ENCODE data around the gene SLC26A1.

Gene SLC26A1

DNA sequence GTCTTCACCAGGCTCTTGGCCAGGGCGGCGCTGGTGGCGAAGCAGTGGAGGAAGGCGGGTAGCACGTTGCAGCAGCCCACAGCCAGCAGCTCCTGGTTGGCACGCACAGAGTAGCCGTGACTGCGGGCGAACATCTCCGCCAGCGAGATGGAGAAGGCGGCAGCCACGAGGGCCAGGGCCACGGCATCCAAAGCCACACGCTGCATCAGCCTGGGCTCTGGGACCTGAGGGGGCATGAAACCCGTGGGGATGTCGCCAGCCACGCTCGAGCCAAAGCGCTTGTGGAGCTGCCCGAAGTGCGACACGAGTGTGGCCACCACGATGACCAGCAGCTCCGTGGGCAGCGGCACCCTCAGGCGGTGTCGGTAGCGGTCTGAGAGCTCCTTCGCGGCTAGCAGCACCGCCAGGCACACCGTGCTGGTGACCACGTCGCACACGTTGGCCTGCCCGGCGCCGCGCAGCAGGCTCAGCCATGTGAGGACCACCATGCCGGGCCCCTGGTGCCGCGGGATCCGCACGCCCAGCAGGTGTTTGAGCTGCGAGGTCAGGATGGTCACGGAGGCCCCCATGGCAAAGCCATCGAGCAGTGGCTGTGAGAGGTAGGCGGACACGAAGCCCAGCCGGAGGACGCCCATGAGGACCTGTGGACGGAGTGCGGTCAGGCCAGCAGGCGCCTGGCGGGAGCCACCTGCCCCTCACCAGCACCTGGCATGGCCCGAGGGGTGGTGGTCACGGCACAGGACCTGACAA, 3.3 kb downstream of the SLC26A1 start:
- no peak for DNase-seq (ENCODE audit: low spot score)
- TF ChIP-seq, protein P1, sequence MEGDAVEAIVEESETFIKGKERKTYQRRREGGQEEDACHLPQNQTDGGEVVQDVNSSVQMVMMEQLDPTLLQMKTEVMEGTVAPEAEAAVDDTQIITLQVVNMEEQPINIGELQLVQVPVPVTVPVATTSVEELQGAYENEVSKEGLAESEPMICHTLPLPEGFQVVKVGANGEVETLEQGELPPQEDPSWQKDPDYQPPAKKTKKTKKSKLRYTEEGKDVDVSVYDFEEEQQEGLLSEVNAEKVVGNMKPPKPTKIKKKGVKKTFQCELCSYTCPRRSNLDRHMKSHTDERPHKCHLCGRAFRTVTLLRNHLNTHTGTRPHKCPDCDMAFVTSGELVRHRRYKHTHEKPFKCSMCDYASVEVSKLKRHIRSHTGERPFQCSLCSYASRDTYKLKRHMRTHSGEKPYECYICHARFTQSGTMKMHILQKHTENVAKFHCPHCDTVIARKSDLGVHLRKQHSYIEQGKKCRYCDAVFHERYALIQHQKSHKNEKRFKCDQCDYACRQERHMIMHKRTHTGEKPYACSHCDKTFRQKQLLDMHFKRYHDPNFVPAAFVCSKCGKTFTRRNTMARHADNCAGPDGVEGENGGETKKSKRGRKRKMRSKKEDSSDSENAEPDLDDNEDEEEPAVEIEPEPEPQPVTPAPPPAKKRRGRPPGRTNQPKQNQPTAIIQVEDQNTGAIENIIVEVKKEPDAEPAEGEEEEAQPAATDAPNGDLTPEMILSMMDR (IDR thresholded peaks at IDR 0.05), result no peak
- Histone ChIP-seq H3K4me3 (no peak overlapping the region), H3K27ac (no peak overlapping the region)

GRCh38 chr4:988726-989721, 4.2 kb downstream of the SLC26A1 start:
- Histone ChIP-seq H3K27ac (no peak overlapping the region), H3K4me3 (no peak overlapping the region)
- TF ChIP-seq, protein P1 (IDR thresholded peaks at IDR 0.05), result no peak
- no peak for DNase-seq (ENCODE audit: low spot score)

- Histone ChIP-seq H3K4me3 (peak overlapping the region; percentile 81), H3K27ac (no peak overlapping the region)
- TF ChIP-seq, protein P1 (IDR thresholded peaks at IDR 0.05), result no peak
- DNase-seq (ENCODE audit: low spot score), result no peak
Observed at GRCh38 chr4:987624-988513, 5.3 kb downstream of the SLC26A1 start.

- TF ChIP-seq, protein P1 (IDR thresholded peaks at IDR 0.05), result no peak
- peak within 1 kb of the TSS; percentile 11 to 75 for H3K27ac ChIP-seq
- peak within 1 kb of the TSS; percentile 81 for H3K4me3 ChIP-seq
- no peak for DNase-seq (ENCODE audit: low spot score)
Observed at GRCh38 chr4:986879-987623, 6.2 kb downstream of the SLC26A1 start, which contains the start of gene IDUA. Gene IDUA (plus strand): TSS chr4:987044. CDS start chr4:987085, 41 bp downstream.

GRCh38 chr4:986428-986878, 6.8 kb downstream of the SLC26A1 start:
- no peak for DNase-seq (ENCODE audit: low spot score)
- peak overlapping the region; percentile 11 to 75 for H3K27ac ChIP-seq
- TF ChIP-seq, protein P1 (IDR thresholded peaks at IDR 0.05), result no peak
- peak overlapping the region; percentile 81 for H3K4me3 ChIP-seq
